Keratinocyte (primary cell): ENCODE results near the gene CUL3. TPM values are rescaled to one million over a fixed set of nuclear protein-coding genes. Genes with fewer than 3 reads are reported as not detected.
A peak's percentile ranks its signal among the peaks of the same experiment; 100 is the strongest.

Experiments
- DNase-seq: peaks from one replicate; pipeline ENCODE4 v3.0.0-alpha.2; 2011; ENCODE audit warnings: low read depth, missing footprints, low spot score
- FAIRE-seq: peaks from 2 replicates; lab custom pipeline; 2011; peaks lifted over from hg19 to GRCh38; lab: Jason Lieb, UNC
- H2AFZ ChIP-seq: 2 replicates; pipeline ENCODE4 v1.6.0; 2012; ENCODE audit warnings: low read length, control low read depth, inconsistent platforms; ENCODE audit not compliant: control insufficient read depth
- H3K27ac ChIP-seq: 2 replicates; pipeline ENCODE4 v1.5.1; 2011; ENCODE audit warnings: low read length; ENCODE audit not compliant: control insufficient read depth, insufficient read depth
- H3K27me3 ChIP-seq: 3 replicates; pipeline ENCODE4 v1.6.0; 2011; ENCODE audit warnings: low read length; ENCODE audit not compliant: control insufficient read depth, insufficient read depth; ENCODE audit errors: extremely low read depth
- H3K36me3 ChIP-seq, 2 experiments: 2 replicates in 1 of 2; 3 replicates in 1 of 2; pipeline ENCODE4 v1.5.1; 2011; ENCODE audit warnings: low read length in 2 of 2, mild to moderate bottlenecking in 1 of 2; ENCODE audit not compliant: control insufficient read depth in 2 of 2, insufficient read depth in 2 of 2; ENCODE audit errors: extremely low read depth in 1 of 2
- H3K4me1 ChIP-seq: 3 replicates; pipeline ENCODE4 v1.5.1; 2011; ENCODE audit warnings: low read length; ENCODE audit not compliant: control insufficient read depth, insufficient read depth; ENCODE audit errors: extremely low read depth
- H3K4me2 ChIP-seq: 3 replicates; pipeline ENCODE4 v1.6.0; 2011; ENCODE audit warnings: low read depth, low read length; ENCODE audit not compliant: control insufficient read depth, insufficient read depth; ENCODE audit errors: extremely low read depth
- H3K4me3 ChIP-seq, 3 experiments: fragments of 200-600 bp in 1 of 3; sonication (generic) in 1 of 3; 2 replicates in 2 of 3; 3 replicates in 1 of 3; pipeline ENCODE4 v1.5.1; 2011 to 2016; ENCODE audit warnings: low read length in 3 of 3, mild to moderate bottlenecking in 3 of 3, control low read depth in 2 of 3, inconsistent platforms in 1 of 3, low read depth in 1 of 3, mixed read lengths in 1 of 3, mixed run types in 1 of 3, moderate library complexity in 1 of 3; ENCODE audit not compliant: control insufficient read depth in 2 of 3, insufficient read depth in 2 of 3; ENCODE audit errors: extremely low read depth in 1 of 3
- H3K79me2 ChIP-seq: 2 replicates; pipeline ENCODE4 v1.6.0; 2012; ENCODE audit warnings: low read length; ENCODE audit not compliant: control insufficient read depth, insufficient read depth
- H3K9ac ChIP-seq: 3 replicates; pipeline ENCODE4 v1.6.0; 2011; ENCODE audit warnings: low read length; ENCODE audit not compliant: control insufficient read depth, insufficient read depth; ENCODE audit errors: extremely low read depth
- H3K9me1 ChIP-seq: 3 replicates; pipeline ENCODE4 v1.6.0; 2011; ENCODE audit warnings: low read length; ENCODE audit not compliant: control insufficient read depth, insufficient read depth; ENCODE audit errors: extremely low read depth
- H3K9me3 ChIP-seq: 2 replicates; pipeline ENCODE4 v1.5.1; 2012; ENCODE audit warnings: low read depth, low read length; ENCODE audit not compliant: control insufficient read depth
- H4K20me1 ChIP-seq: 3 replicates; pipeline ENCODE4 v1.6.0; 2011; ENCODE audit warnings: low read length; ENCODE audit not compliant: control insufficient read depth, insufficient read depth; ENCODE audit errors: extremely low read depth
- CTCF ChIP-seq, 3 experiments: IDR thresholded peaks in 1 of 3; conservative IDR thresholded peaks in 1 of 3; optimal IDR thresholded peaks in 1 of 3; 2 replicates in 2 of 3; 3 replicates in 1 of 3; pipeline versions ENCODE3 to v1.5.1; 2011; ENCODE audit warnings: low read length in 3 of 3, mild to moderate bottlenecking in 3 of 3, moderate library complexity in 2 of 3, control low read depth in 1 of 3, inconsistent platforms in 1 of 3; ENCODE audit not compliant: insufficient read depth in 2 of 3; ENCODE audit errors: extremely low read depth in 1 of 3
- EZH2 ChIP-seq: IDR thresholded peaks from one replicate; pipeline ENCODE4 v1.6.1; 2012; ENCODE audit warnings: inconsistent platforms, mild to moderate bottlenecking, low read length, moderate library complexity
- dilution Hi-C: fragments of 300-500 bp; cut with MboI; formaldehyde crosslinking; loops from one replicate; pipeline ENCODE4 v1.7.0; 2020; ENCODE audit warnings: low sequenced_read_pairs; ENCODE audit not compliant: extremely low pct_ligation_motif_present
- polyA plus RNA-seq, 5 experiments: library from polyadenylated mRNA; depleted of rRNA in 3 of 5; stranded (reverse) in 3 of 5; stranded (forward) in 1 of 5; unstranded in 1 of 5; fragments of >200 nt; gene quantifications; 1 replicate in 1 of 5; 2 replicates in 3 of 5; 3 replicates in 1 of 5; pipeline versions ENCODE4 v1.2.1 to v1.2.3, GENCODE V29; 2011 to 2012; ENCODE audit warnings: missing spikeins in 2 of 5, low read depth in 1 of 5, low replicate concordance in 1 of 5

Gene CUL3
- polyA plus RNA-seq, 1 donor (not counting 4 experiments of a cell fraction or from before 2014, with no cell fraction given), result 71.7 TPM

GRCh38 chr2:224528171-224528570 lies 57.0 kb downstream of the CUL3 start:
- peaks cover 80% of the 10 kb centered on the region for H3K79me2 ChIP-seq

GRCh38 chr2:224525774-224526173 lies 59.4 kb downstream of the CUL3 start:
- no peaks in the 10 kb centered on the region for H3K9me3 ChIP-seq
- peaks cover 13% of the 10 kb centered on the region for H3K4me1 ChIP-seq
- dilution Hi-C loops, result no loop called here

More at GRCh38 chr2:224528171-224528570, 57.0 kb downstream of the CUL3 start:
- H4K20me1 ChIP-seq, result no peaks in the 10 kb centered on the region
- H3K4me1 ChIP-seq, result peaks cover 4% of the 10 kb centered on the region
- no peak for FAIRE-seq
- H2AFZ ChIP-seq, result no peak overlapping the region
- TF ChIP-seq CTCF (optimal IDR thresholded peaks at IDR 0.05 in 1 of 3, IDR thresholded peaks at IDR 0.05 in 1 of 3, conservative IDR thresholded peaks at IDR 0.05 in 1 of 3; ENCODE audit: extremely low read depth in 1 of 3, insufficient read depth in 2 of 3, low read length in 3 of 3), result no peak
- no peak for TF ChIP-seq EZH2
- peaks cover 1 to 3% of the 10 kb centered on the region in 2 experiments for H3K36me3 ChIP-seq
- no peak overlapping the region for H3K27ac ChIP-seq
- H3K9me3 ChIP-seq, result no peaks in the 10 kb centered on the region
- no peak overlapping the region for H3K4me2 ChIP-seq
- H3K9me1 ChIP-seq, result no peaks in the 10 kb centered on the region
- H3K4me3 ChIP-seq, result no peak overlapping the region
- DNase-seq, result no peak
- H3K27me3 ChIP-seq, result no peaks in the 10 kb centered on the region
- H3K9ac ChIP-seq, result no peak overlapping the region
- dilution Hi-C loops, result no loop called here

More at GRCh38 chr2:224525774-224526173, 59.4 kb downstream of the CUL3 start:
- peaks cover 0 to 3% of the 10 kb centered on the region in 2 experiments for H3K36me3 ChIP-seq
- peaks cover 79% of the 10 kb centered on the region for H3K79me2 ChIP-seq
- H3K4me3 ChIP-seq, result no peak overlapping the region
- DNase-seq (no peak), FAIRE-seq (peak; percentile 20)
- no peak overlapping the region for H3K9ac ChIP-seq
- no peaks in the 10 kb centered on the region for H3K9me1 ChIP-seq
- H2AFZ ChIP-seq, result no peak overlapping the region
- no peaks in the 10 kb centered on the region for H3K27me3 ChIP-seq
- no peaks in the 10 kb centered on the region for H4K20me1 ChIP-seq
- TF ChIP-seq CTCF (optimal IDR thresholded peaks at IDR 0.05 in 1 of 3, IDR thresholded peaks at IDR 0.05 in 1 of 3, conservative IDR thresholded peaks at IDR 0.05 in 1 of 3; ENCODE audit: extremely low read depth in 1 of 3, insufficient read depth in 2 of 3, low read length in 3 of 3) (no peak), EZH2 (no peak)
- H3K27ac ChIP-seq, result no peak overlapping the region
- no peak overlapping the region for H3K4me2 ChIP-seq
